IMR-90 (cell line): Measurements from ENCODE around the gene ANKRD35. TPM values are rescaled to one million over a fixed set of nuclear protein-coding genes. Genes with fewer than 3 reads are reported as not detected.
A peak's percentile ranks its signal among the peaks of the same experiment; 100 is the strongest.

Experiments
- ATAC-seq: fragments of 200-7000 bp; cut with Tn5 transposase; 2 replicates; pipeline ENCODE4 v1.9.1; 2020; ENCODE audit warnings: low read depth, mild to moderate bottlenecking, moderate library complexity
- BruUV-seq: library from RNA; stranded (reverse); fragments of 400-500 nt; replicated peaks from 2 replicates; lab custom pipeline; 2021; lab: Mats Ljungman, UMichigan
- CTCF ChIA-PET: fragments of 300-600 bp; formaldehyde crosslinking; extraction: SDS; loops from one replicate; lab custom pipeline; 2021; ENCODE audit warnings: antibody characterized with exemption; lab: Yijun Ruan, JAX
- POLR2A ChIA-PET: fragments of 300-600 bp; sonication (Branson Sonifier 250); formaldehyde crosslinking; loops from one replicate; lab custom pipeline; 2022; ENCODE audit warnings: antibody characterized with exemption; ENCODE audit not compliant: unreplicated experiment; lab: Charles Lee
- DNase-seq: peaks from one replicate; pipeline ENCODE4 v3.0.0; 2013
- H2AFZ ChIP-seq: replicated peaks from 2 replicates; pipeline ENCODE3; 2013; ENCODE audit warnings: low read length, mild to moderate bottlenecking; ENCODE audit not compliant: poor library complexity
- H2AK5ac ChIP-seq: 2 replicates; pipeline ENCODE4 v1.6.1; 2013; ENCODE audit warnings: low read depth, low read length, inconsistent platforms
- H2AK9ac ChIP-seq: replicated peaks from 2 replicates; pipeline ENCODE3; 2013; ENCODE audit warnings: mild to moderate bottlenecking, low read depth, low read length, moderate library complexity; ENCODE audit not compliant: poor library complexity
- H2BK120ac ChIP-seq: 2 replicates; pipeline ENCODE4 v1.6.1; 2013; ENCODE audit warnings: low read depth, low read length, inconsistent platforms
- H2BK15ac ChIP-seq: 3 replicates; pipeline ENCODE4 v1.6.1; 2013; ENCODE audit warnings: low read depth, low read length, inconsistent platforms
- H2BK20ac ChIP-seq: 2 replicates; pipeline ENCODE4 v1.6.1; 2013; ENCODE audit warnings: low read depth, mild to moderate bottlenecking, inconsistent platforms, low read length, moderate library complexity
- H2BK5ac ChIP-seq: 2 replicates; pipeline ENCODE4 v1.6.1; 2013; ENCODE audit warnings: mild to moderate bottlenecking, low read depth, low read length, inconsistent platforms; ENCODE audit not compliant: poor library complexity, severe bottlenecking
- H3K14ac ChIP-seq: replicated peaks from 2 replicates; pipeline ENCODE4 v1.6.1; 2013; ENCODE audit warnings: low read depth, low read length, inconsistent platforms
- H3K18ac ChIP-seq: 2 replicates; pipeline ENCODE4 v1.6.1; 2013; ENCODE audit warnings: low read depth, low read length, control low read depth
- H3K23ac ChIP-seq: 2 replicates; pipeline ENCODE4 v1.6.1; 2013; ENCODE audit warnings: low read depth, low read length, inconsistent platforms
- H3K27ac ChIP-seq: 2 replicates; pipeline ENCODE4 v1.5.1; 2013; ENCODE audit warnings: mild to moderate bottlenecking, control low read depth, low read length; ENCODE audit not compliant: insufficient read depth
- H3K27me3 ChIP-seq: 2 replicates; pipeline ENCODE4 v1.6.1; 2013; ENCODE audit warnings: low read length; ENCODE audit not compliant: control insufficient read depth, insufficient read depth
- H3K36me3 ChIP-seq: 2 replicates; pipeline ENCODE4 v1.6.1; 2013; ENCODE audit warnings: low read length, mixed read lengths; ENCODE audit not compliant: control insufficient read depth, insufficient read depth
- H3K4ac ChIP-seq: 2 replicates; pipeline ENCODE4 v1.6.1; 2013; ENCODE audit warnings: low read depth, low read length, inconsistent platforms
- H3K4me1 ChIP-seq: 2 replicates; pipeline ENCODE4 v1.6.1; 2013; ENCODE audit warnings: low read length, mixed read lengths; ENCODE audit not compliant: control insufficient read depth, insufficient read depth
- H3K4me2 ChIP-seq: 2 replicates; pipeline ENCODE4 v1.6.1; 2013; ENCODE audit warnings: low read depth, mild to moderate bottlenecking, control low read depth, low read length, moderate library complexity
- H3K4me3 ChIP-seq: 2 replicates; pipeline ENCODE4 v1.5.1; 2013; ENCODE audit warnings: low read depth, mild to moderate bottlenecking, control low read depth, low read length, moderate library complexity; ENCODE audit not compliant: insufficient read depth
- H3K56ac ChIP-seq: 2 replicates; pipeline ENCODE4 v1.6.1; 2013; ENCODE audit warnings: low read length, inconsistent platforms; ENCODE audit not compliant: insufficient read depth; ENCODE audit errors: extremely low read depth
- H3K79me1 ChIP-seq, 2 experiments: 2 replicates each; pipeline ENCODE4 v1.6.1; 2013; ENCODE audit warnings: low read length in 2 of 2, inconsistent platforms in 1 of 2, low read depth in 1 of 2
- H3K9ac ChIP-seq: 2 replicates; pipeline ENCODE4 v1.6.1; 2013; ENCODE audit warnings: low read depth, low read length, control low read depth
- H3K9me1 ChIP-seq: 2 replicates; pipeline ENCODE4 v1.6.1; 2013; ENCODE audit warnings: low read length, inconsistent platforms; ENCODE audit not compliant: insufficient read depth
- H3K9me3 ChIP-seq: 2 replicates; pipeline ENCODE4 v1.6.1; 2013; ENCODE audit warnings: low read length; ENCODE audit not compliant: control insufficient read depth, insufficient read depth
- H4K20me1 ChIP-seq: 2 replicates; pipeline ENCODE4 v1.6.1; 2013; ENCODE audit warnings: low read length, inconsistent platforms; ENCODE audit not compliant: insufficient read depth
- H4K5ac ChIP-seq: 2 replicates; pipeline ENCODE4 v1.6.1; 2013; ENCODE audit warnings: mild to moderate bottlenecking, low read depth, low read length, control low read depth
- H4K8ac ChIP-seq, 2 experiments: 2 replicates each; pipeline ENCODE4 v1.6.1; 2013; ENCODE audit warnings: low read depth in 2 of 2, low read length in 2 of 2, control low read depth in 1 of 2, inconsistent platforms in 1 of 2
- H4K91ac ChIP-seq: 2 replicates; pipeline ENCODE4 v1.6.1; 2013; ENCODE audit warnings: low read depth, low read length, inconsistent platforms; ENCODE audit not compliant: insufficient read depth
- CHD1 ChIP-seq: IDR thresholded peaks from 2 replicates; pipeline ENCODE4 v1.6.1; 2012; ENCODE audit warnings: low read depth, low read length, improper control_type of control experiment
- SMC3 ChIP-seq: fragments of 150-350 bp; IDR thresholded peaks from 2 replicates; pipeline ENCODE4 v1.6.1; 2016; ENCODE audit warnings: low read depth, mild to moderate bottlenecking, antibody characterized with exemption, low read length, moderate library complexity
- WGBS, 2 experiments: methylation state at CpG; one replicate each; pipeline versions ENCODE4 v1.1.5 to v1.1.7; 2013; ENCODE audit warnings: missing lambda C conversion rate in 2 of 2; ENCODE audit not compliant: insufficient read length in 1 of 2; ENCODE audit errors: extremely low coverage in 2 of 2; 5-methylcytosine and 5-hydroxymethylcytosine counted together
- dilution Hi-C: fragments of 300-500 bp; cut with HindIII; formaldehyde crosslinking; loops from one replicate; pipeline ENCODE4 v1.14.3; 2018; ENCODE audit warnings: low sequenced_read_pairs; ENCODE audit not compliant: unreplicated experiment
- in situ Hi-C: fragments of 300-500 bp; cut with MboI; formaldehyde crosslinking; loops from 3 replicates; pipeline ENCODE4 v1.14.3; 2019; ENCODE audit warnings: low sequenced_read_pairs, inconsistent platforms, mixed read lengths
- intact Hi-C: fragments of 100-400 bp; cut with micrococcal nuclease; formaldehyde crosslinking; loops from 2 replicates; pipeline ENCODE4 v1.10.0; 2022
- polyA plus RNA-seq, 3 experiments: library from polyadenylated mRNA; depleted of rRNA; stranded (reverse); fragments of >200 nt; gene quantifications; 2 replicates each; pipeline ENCODE4 v1.2.3, GENCODE V29; 2012; ENCODE audit warnings: low replicate concordance in 1 of 3
- total RNA-seq: library from RNA; depleted of rRNA; stranded (reverse); fragments of >200 nt; gene quantifications from 2 replicates; pipeline ENCODE4 v1.2.3, GENCODE V29; 2012
- TF ChIP-seq, protein P1 (sequence below): conservative IDR thresholded peaks from 2 replicates; pipeline ENCODE4 v1.5.1; 2012; ENCODE audit warnings: mild to moderate bottlenecking, low read depth, low read length, improper control_type of control experiment
- TF ChIP-seq, protein P2 (sequence below): fragments of 150-350 bp; IDR thresholded peaks from 2 replicates; pipeline ENCODE4 v1.6.1; 2017; ENCODE audit warnings: mild to moderate bottlenecking, antibody characterized with exemption, low read length, low read depth

The ANKRD35 gene
- total and polyA plus RNA-seq, 2 of the 4 experiments (the other 2 are of a cell fraction), result 0.90 to 2.4 TPM

DNA sequence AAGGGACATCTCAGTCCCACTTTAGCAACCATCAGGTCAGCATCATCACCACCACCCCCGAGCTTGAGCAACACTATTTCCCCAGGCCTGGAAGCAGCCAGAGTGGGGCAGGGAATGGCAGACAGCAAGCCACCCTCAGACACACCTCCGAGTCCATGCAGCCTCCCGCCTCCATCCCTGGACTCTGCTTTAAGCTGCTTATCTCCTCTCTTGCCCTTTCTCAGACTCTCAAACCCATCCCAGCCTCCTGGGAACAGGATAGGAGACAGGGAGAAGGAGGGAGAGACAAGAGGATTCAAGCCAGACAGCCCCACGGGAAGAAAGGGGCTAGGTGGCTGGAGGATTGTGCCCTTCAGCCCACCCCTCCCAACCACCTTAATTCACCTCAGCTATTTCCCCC, 28.5 kb downstream of the ANKRD35 start:
- Histone ChIP-seq H3K56ac (no peak overlapping the region), H2BK5ac (no peak overlapping the region), H2AK5ac (no peak overlapping the region), H3K36me3 (peaks cover 37% of the 10 kb centered on the region), H3K9me1 (peaks cover 16% of the 10 kb centered on the region), H3K4me2 (no peak overlapping the region), H3K9ac (no peak overlapping the region), H2AK9ac (peak overlapping the region; percentile 23), H3K4ac (no peak overlapping the region), H2BK120ac (no peak overlapping the region), H3K14ac (no peak overlapping the region), H4K8ac (no peak overlapping the region), H4K91ac (no peak overlapping the region), H2BK20ac (no peak overlapping the region), H3K18ac (no peak overlapping the region), H3K27me3 (no peaks in the 10 kb centered on the region), H3K4me3 (no peak overlapping the region), H3K23ac (0 out of 2 replicates have a peak overlapping the region, but pooled peaks have one; percentile 11), H4K5ac (no peak overlapping the region), H2AFZ (no peak overlapping the region), H3K9me3 (no peaks in the 10 kb centered on the region), H3K27ac (no peak overlapping the region), H2BK15ac (no peak overlapping the region), H3K4me1 (peaks cover 3% of the 10 kb centered on the region), H4K20me1 (peaks cover 16% of the 10 kb centered on the region; the same call in 1 of the 2 replicates), H3K79me1 (peaks cover 19 to 54% of the 10 kb centered on the region in 2 experiments)
- no TSS peak for BruUV-seq
- intact Hi-C loops, result loop anchor here (5.0 kb wide), 1 partner anchor 100 kb away; the partner anchor contains the start of gene LIX1L
- no peak for DNase-seq
- no peak for ATAC-seq
- dilution Hi-C loops, result no loop called here
- ChIA-PET POLR2A (no interaction called here), CTCF (interaction anchor here (1.4 kb wide), 1 partner anchor 11 kb away, joined by 3 read pairs; no protein-coding TSS in a partner anchor)
- no CpG with 5 or more reads among the region's 4 CpGs for WGBS, 2 experiments
- TF ChIP-seq, protein P1, sequence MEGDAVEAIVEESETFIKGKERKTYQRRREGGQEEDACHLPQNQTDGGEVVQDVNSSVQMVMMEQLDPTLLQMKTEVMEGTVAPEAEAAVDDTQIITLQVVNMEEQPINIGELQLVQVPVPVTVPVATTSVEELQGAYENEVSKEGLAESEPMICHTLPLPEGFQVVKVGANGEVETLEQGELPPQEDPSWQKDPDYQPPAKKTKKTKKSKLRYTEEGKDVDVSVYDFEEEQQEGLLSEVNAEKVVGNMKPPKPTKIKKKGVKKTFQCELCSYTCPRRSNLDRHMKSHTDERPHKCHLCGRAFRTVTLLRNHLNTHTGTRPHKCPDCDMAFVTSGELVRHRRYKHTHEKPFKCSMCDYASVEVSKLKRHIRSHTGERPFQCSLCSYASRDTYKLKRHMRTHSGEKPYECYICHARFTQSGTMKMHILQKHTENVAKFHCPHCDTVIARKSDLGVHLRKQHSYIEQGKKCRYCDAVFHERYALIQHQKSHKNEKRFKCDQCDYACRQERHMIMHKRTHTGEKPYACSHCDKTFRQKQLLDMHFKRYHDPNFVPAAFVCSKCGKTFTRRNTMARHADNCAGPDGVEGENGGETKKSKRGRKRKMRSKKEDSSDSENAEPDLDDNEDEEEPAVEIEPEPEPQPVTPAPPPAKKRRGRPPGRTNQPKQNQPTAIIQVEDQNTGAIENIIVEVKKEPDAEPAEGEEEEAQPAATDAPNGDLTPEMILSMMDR, result no peak
- TF ChIP-seq SMC3 (no peak), CHD1 (no peak)
- TF ChIP-seq, protein P2, sequence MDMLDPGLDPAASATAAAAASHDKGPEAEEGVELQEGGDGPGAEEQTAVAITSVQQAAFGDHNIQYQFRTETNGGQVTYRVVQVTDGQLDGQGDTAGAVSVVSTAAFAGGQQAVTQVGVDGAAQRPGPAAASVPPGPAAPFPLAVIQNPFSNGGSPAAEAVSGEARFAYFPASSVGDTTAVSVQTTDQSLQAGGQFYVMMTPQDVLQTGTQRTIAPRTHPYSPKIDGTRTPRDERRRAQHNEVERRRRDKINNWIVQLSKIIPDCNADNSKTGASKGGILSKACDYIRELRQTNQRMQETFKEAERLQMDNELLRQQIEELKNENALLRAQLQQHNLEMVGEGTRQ, result no peak
- in situ Hi-C loops, result no loop called here
